OCI-LY1 (cell line): ENCODE results near the gene EMID1.

ENCODE experiments used
- H2AFZ ChIP-seq: fragments of 200-600 bp; sonication (generic), shearing (Covaris generic); 2 replicates; pipeline ENCODE4 v1.6.0; 2014; ENCODE audit warnings: antibody characterized with exemption, mild to moderate bottlenecking, low read length
- H3F3A ChIP-seq: fragments of 200-600 bp; sonication (generic), shearing (Covaris generic); 2 replicates; pipeline ENCODE4 v1.6.0; 2014; ENCODE audit warnings: mild to moderate bottlenecking, antibody characterized with exemption, low read length, moderate library complexity; ENCODE audit not compliant: insufficient read depth
- H3K27ac ChIP-seq: fragments of 200-600 bp; sonication (generic); 2 replicates; pipeline ENCODE4 v1.5.1; 2014; ENCODE audit warnings: low read length, mixed run types, mild to moderate bottlenecking, low read depth; ENCODE audit not compliant: poor library complexity, severe bottlenecking
- H3K27me3 ChIP-seq: fragments of 200-600 bp; sonication (generic); 2 replicates; pipeline ENCODE4 v1.6.0; 2014; ENCODE audit warnings: antibody characterized with exemption, mild to moderate bottlenecking, low read length, moderate library complexity; ENCODE audit not compliant: insufficient read depth
- H3K36me3 ChIP-seq: fragments of 200-600 bp; sonication (generic); 2 replicates; pipeline ENCODE4 v1.6.1; 2014; ENCODE audit warnings: mild to moderate bottlenecking, antibody characterized with exemption, low read length, moderate library complexity, mixed read lengths; ENCODE audit not compliant: insufficient read depth
- H3K4me1 ChIP-seq: fragments of 200-600 bp; sonication (generic); 2 replicates; pipeline ENCODE4 v1.5.1; 2014; ENCODE audit warnings: mild to moderate bottlenecking, low read length, moderate library complexity; ENCODE audit not compliant: insufficient read depth, severe bottlenecking
- H3K4me2 ChIP-seq: fragments of 200-600 bp; sonication (generic), shearing (Covaris generic); 2 replicates; pipeline ENCODE4 v1.6.1; 2014; ENCODE audit warnings: low read length
- H3K4me3 ChIP-seq: fragments of 200-600 bp; sonication (generic); 2 replicates; pipeline ENCODE4 v1.5.1; 2014; ENCODE audit warnings: low read length, low read depth, mild to moderate bottlenecking, mixed read lengths; ENCODE audit not compliant: poor library complexity, severe bottlenecking
- H3K79me2 ChIP-seq: fragments of 200-600 bp; shearing (Covaris generic); 2 replicates; pipeline ENCODE4 v1.6.1; 2016; ENCODE audit warnings: mixed run types, low read length, mixed read lengths; ENCODE audit not compliant: insufficient read depth
- H3K9ac ChIP-seq: fragments of 200-600 bp; sonication (generic), shearing (Covaris generic); 2 replicates; pipeline ENCODE4 v1.6.1; 2014; ENCODE audit warnings: mild to moderate bottlenecking, low read length, mixed read lengths
- H3K9me2 ChIP-seq: fragments of 200-600 bp; sonication (generic), shearing (Covaris generic); 2 replicates; pipeline ENCODE4 v1.6.1; 2014; ENCODE audit warnings: low read depth, mild to moderate bottlenecking, low read length, mixed read lengths
- H3K9me3 ChIP-seq: fragments of 200-600 bp; shearing (Covaris generic); 2 replicates; pipeline ENCODE4 v1.6.1; 2014; ENCODE audit warnings: low read length, mixed read lengths
- H4K20me1 ChIP-seq: fragments of 200-600 bp; sonication (generic), shearing (Covaris generic); 2 replicates; pipeline ENCODE4 v1.6.0; 2016; ENCODE audit warnings: mild to moderate bottlenecking, low read length; ENCODE audit not compliant: insufficient read depth
- EZH2 ChIP-seq: fragments of 200-600 bp; sonication (generic), shearing (Covaris generic); IDR thresholded peaks from 2 replicates; pipeline ENCODE4 v1.8.0; 2017; ENCODE audit warnings: borderline replicate concordance, mixed run types, mild to moderate bottlenecking, antibody characterized with exemption, low read length, moderate library complexity, mixed read lengths
- TF ChIP-seq, protein P1 (sequence below): fragments of 200-600 bp; sonication (generic), shearing (Covaris generic); IDR thresholded peaks from 2 replicates; pipeline ENCODE4 v1.5.1; 2017; ENCODE audit warnings: mild to moderate bottlenecking, antibody characterized with exemption, low read length, moderate library complexity, mixed read lengths

EMID1 gene

DNA sequence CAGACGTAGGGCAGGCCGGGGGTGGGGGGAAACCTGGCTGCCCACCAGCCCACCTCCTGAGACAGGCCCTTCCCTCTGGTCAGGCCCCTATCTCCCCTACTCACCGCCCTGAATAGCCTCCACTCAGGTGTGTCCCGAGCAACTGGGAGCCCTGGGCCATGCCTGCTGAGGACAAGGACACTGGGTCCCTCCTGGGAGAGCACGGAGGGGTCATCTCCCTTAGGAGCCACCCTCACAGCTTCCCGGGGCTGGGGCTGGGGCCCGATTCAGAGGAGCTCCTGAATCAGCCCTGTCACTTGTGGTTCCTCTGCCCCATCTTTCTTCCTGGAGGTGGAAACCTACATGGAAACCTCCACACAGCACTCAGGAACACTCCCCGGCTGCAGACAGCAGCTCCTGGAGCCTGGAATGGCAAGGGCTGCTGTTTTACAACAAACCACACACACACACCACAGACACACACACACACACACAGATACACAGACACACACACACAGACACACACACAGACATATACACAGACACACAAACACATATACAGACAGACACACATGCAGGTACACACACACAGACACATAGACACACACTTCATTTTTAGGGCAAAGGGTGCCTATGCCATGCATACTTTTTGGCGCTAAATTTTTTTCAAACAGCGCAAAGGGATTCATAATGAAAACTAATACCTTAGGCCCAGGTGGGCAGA is 9.6 kb upstream of the EMID1 start:
- Histone ChIP-seq H3K4me3 (no peak overlapping the region), H3K27me3 (0 out of 2 replicates have a peak, but pooled peaks cover 2% of the 10 kb centered on the region), H3K9me3 (no peaks in the 10 kb centered on the region), H4K20me1 (no peaks in the 10 kb centered on the region), H3K36me3 (no peaks in the 10 kb centered on the region), H3K4me2 (no peak overlapping the region), H2AFZ (no peak overlapping the region), H3K27ac (no peak overlapping the region), H3K9me2 (no peaks in the 10 kb centered on the region), H3K9ac (no peak overlapping the region), H3K4me1 (no peaks in the 10 kb centered on the region), H3K79me2 (no peaks in the 10 kb centered on the region), H3F3A (no peaks in the 10 kb centered on the region)
- TF ChIP-seq, protein P1, sequence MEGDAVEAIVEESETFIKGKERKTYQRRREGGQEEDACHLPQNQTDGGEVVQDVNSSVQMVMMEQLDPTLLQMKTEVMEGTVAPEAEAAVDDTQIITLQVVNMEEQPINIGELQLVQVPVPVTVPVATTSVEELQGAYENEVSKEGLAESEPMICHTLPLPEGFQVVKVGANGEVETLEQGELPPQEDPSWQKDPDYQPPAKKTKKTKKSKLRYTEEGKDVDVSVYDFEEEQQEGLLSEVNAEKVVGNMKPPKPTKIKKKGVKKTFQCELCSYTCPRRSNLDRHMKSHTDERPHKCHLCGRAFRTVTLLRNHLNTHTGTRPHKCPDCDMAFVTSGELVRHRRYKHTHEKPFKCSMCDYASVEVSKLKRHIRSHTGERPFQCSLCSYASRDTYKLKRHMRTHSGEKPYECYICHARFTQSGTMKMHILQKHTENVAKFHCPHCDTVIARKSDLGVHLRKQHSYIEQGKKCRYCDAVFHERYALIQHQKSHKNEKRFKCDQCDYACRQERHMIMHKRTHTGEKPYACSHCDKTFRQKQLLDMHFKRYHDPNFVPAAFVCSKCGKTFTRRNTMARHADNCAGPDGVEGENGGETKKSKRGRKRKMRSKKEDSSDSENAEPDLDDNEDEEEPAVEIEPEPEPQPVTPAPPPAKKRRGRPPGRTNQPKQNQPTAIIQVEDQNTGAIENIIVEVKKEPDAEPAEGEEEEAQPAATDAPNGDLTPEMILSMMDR = no peak
- TF ChIP-seq EZH2 = no peak

DNA sequence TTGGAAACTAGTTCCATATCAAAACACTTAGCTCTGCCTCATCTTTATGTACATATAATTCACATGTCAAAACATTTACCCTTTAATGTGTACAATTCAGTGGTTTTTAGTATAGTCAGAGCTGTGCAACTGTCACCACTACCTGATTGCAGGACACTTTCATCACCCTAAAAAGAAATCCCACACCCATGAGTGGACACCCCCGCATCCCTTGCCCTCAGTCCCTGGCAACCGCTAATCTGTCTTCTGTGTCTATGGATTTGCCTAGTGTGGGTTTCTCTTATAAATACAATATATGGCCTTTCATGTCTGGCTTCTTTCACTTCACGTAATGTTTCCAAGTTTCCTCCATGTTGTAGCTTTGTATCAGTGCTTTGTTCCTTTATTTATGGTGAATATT is 8.6 kb upstream of the EMID1 start:
- Histone ChIP-seq H4K20me1 (no peaks in the 10 kb centered on the region), H3K9ac (no peak overlapping the region)
- TF ChIP-seq, protein P1 = no peak
- no peak for TF ChIP-seq EZH2

DNA sequence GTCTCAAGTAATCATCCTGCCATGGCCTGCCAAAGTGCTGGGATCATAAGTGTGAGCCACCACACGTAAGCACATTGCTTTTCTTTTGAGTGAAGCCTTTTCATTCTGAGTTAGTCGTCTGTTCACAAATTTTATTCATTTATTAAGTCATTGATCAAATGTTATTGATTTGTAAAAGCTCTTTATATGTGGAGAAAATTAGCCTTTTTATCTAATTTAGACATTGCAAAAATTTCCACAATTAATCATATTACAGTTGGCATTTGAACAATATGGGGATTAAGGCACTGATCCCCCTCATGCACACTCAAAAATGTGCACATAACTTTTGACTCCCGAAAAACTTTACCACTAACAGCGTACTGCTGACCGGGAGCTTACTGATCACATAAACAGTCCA is 7.5 kb upstream of the EMID1 start:
- Histone ChIP-seq H3K36me3 (no peaks in the 10 kb centered on the region), H3K9me3 (no peaks in the 10 kb centered on the region), H3K4me3 (no peak overlapping the region), H3K27ac (no peak overlapping the region), H3K27me3 (0 out of 2 replicates have a peak, but pooled peaks cover 2% of the 10 kb centered on the region), H4K20me1 (no peaks in the 10 kb centered on the region), H3K79me2 (no peaks in the 10 kb centered on the region), H3K4me1 (no peaks in the 10 kb centered on the region), H3K9ac (no peak overlapping the region), H3K4me2 (no peak overlapping the region), H3K9me2 (no peaks in the 10 kb centered on the region), H2AFZ (no peak overlapping the region), H3F3A (no peaks in the 10 kb centered on the region)
- no peak for TF ChIP-seq EZH2
- TF ChIP-seq, protein P1 = no peak

More for the DNA sequence above, 8.6 kb upstream of the EMID1 start:
- Histone ChIP-seq H3K79me2 (no peaks in the 10 kb centered on the region), H3K27me3 (0 out of 2 replicates have a peak, but pooled peaks cover 2% of the 10 kb centered on the region), H3K36me3 (no peaks in the 10 kb centered on the region), H3K4me2 (no peak overlapping the region), H3K9me3 (no peaks in the 10 kb centered on the region), H3K9me2 (no peaks in the 10 kb centered on the region), H2AFZ (no peak overlapping the region), H3K4me1 (no peaks in the 10 kb centered on the region), H3F3A (no peaks in the 10 kb centered on the region), H3K4me3 (no peak overlapping the region), H3K27ac (no peak overlapping the region)
